ENCODE results near the gene MAPKAPK2. TPM values are rescaled to one million over a fixed set of nuclear protein-coding genes. Genes with fewer than 3 reads are reported as not detected.
A peak's percentile ranks its signal among the peaks of the same experiment; 100 is the strongest.

Gene MAPKAPK2
- total and polyA plus RNA-seq, 2 donors (not counting 1 experiment from before 2014, with no cell fraction given) = 60.3 to 85.8 TPM

DNA sequence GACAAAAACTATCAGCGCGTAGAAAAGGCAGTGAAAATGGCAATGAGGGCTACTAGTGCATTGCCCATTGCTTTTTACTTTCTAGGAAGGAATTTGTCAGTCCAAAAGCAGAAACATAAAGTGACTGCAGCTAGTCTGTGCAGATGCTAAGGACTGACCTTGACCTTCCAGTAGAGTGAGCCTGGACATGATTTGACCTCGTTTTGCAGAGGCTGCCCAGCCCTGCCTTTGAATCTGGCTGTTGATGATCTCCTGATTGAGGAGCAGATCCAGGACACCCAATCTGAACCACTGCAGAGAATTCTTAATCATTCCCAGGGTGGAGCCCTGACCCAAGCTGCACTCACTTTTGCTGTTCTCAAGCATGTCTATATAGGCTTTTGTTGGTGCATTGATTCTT lies 27.8 kb upstream of the MAPKAPK2 start:
- ATAC-seq (ENCODE audit: low read depth) (no peak), DNase-seq (no peak)
- Histone ChIP-seq H3K27me3 (replicated peaks in 1 of 4; ENCODE audit: control extremely low read depth in 1 of 4, control insufficient read depth in 3 of 4, insufficient read depth in 4 of 4, low read length in 3 of 4) (peaks cover 0 to 25% (median 8%) of the 10 kb centered on the region in 4 experiments), H3K9me3 (ENCODE audit: control extremely low read depth in 1 of 3, control insufficient read depth in 2 of 3, insufficient read depth in 1 of 3, low read length in 2 of 3) (no peaks in the 10 kb centered on the region), H3K79me2 (ENCODE audit: control insufficient read depth, insufficient read depth, low read length) (no peaks in the 10 kb centered on the region), H3K4me2 (replicated peaks; ENCODE audit: low read depth, low read length, poor library complexity, severe bottlenecking) (no peak overlapping the region), H3K4me3 (ENCODE audit: control extremely low read depth in 1 of 5, extremely low read depth in 1 of 5, insufficient read depth in 1 of 5, low read depth in 2 of 5, low read length in 4 of 5) (no peak overlapping the region), H3K27ac (ENCODE audit: low read length in 2 of 2) (no peak overlapping the region), H3K9ac (ENCODE audit: low read length) (no peak overlapping the region), H3K4me1 (ENCODE audit: control insufficient read depth in 2 of 2, insufficient read depth in 2 of 2, low read length in 2 of 2) (peaks cover 13 to 15% of the 10 kb centered on the region in 2 donors), H4K20me1 (ENCODE audit: control insufficient read depth, insufficient read depth, low read length, poor library complexity, severe bottlenecking) (no peaks in the 10 kb centered on the region), H3K36me3 (replicated peaks in 1 of 2; ENCODE audit: control extremely low read depth in 1 of 2, control insufficient read depth in 1 of 2, extremely low read depth in 1 of 2, insufficient read depth in 2 of 2, low read length in 1 of 2) (no peaks in the 10 kb centered on the region), H2AFZ (ENCODE audit: insufficient read depth, low read depth, low read length, poor library complexity, severe bottlenecking) (no peak overlapping the region)
- CTCF ChIA-PET = interaction anchor here (1.1 to 18.6 kb wide), 15 partner anchors 8 to 325 kb away, joined by 3 to 215 read pairs (median 13); partner anchors contain the start of gene DYRK3
- no peaks in the 10 kb centered on the region for H3K9me3 Mint-ChIP-seq (ENCODE audit: insufficient read depth)
- intact Hi-C loops (cut with micrococcal nuclease) = no loop called here
- POLR2A ChIA-PET = no interaction called here
- no peak overlapping the region for H3K27ac Mint-ChIP-seq
- no peak overlapping the region for H3K4me3 Mint-ChIP-seq
- H3K27me3 Mint-ChIP-seq = peaks cover 24% of the 10 kb centered on the region
- peaks cover 14% of the 10 kb centered on the region for H3K4me1 Mint-ChIP-seq
- WGBS (ENCODE audit: insufficient coverage) = 89% methylated on average over 3 of the region's 3 CpGs
- TF ChIP-seq EZH2 (IDR thresholded peaks at IDR 0.05; ENCODE audit: borderline replicate concordance, insufficient read depth, low read depth, low read length, poor library complexity, severe bottlenecking) = no peak
- TF ChIP-seq, protein P1, sequence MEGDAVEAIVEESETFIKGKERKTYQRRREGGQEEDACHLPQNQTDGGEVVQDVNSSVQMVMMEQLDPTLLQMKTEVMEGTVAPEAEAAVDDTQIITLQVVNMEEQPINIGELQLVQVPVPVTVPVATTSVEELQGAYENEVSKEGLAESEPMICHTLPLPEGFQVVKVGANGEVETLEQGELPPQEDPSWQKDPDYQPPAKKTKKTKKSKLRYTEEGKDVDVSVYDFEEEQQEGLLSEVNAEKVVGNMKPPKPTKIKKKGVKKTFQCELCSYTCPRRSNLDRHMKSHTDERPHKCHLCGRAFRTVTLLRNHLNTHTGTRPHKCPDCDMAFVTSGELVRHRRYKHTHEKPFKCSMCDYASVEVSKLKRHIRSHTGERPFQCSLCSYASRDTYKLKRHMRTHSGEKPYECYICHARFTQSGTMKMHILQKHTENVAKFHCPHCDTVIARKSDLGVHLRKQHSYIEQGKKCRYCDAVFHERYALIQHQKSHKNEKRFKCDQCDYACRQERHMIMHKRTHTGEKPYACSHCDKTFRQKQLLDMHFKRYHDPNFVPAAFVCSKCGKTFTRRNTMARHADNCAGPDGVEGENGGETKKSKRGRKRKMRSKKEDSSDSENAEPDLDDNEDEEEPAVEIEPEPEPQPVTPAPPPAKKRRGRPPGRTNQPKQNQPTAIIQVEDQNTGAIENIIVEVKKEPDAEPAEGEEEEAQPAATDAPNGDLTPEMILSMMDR (IDR thresholded peaks at IDR 0.05) = no peak

DNA sequence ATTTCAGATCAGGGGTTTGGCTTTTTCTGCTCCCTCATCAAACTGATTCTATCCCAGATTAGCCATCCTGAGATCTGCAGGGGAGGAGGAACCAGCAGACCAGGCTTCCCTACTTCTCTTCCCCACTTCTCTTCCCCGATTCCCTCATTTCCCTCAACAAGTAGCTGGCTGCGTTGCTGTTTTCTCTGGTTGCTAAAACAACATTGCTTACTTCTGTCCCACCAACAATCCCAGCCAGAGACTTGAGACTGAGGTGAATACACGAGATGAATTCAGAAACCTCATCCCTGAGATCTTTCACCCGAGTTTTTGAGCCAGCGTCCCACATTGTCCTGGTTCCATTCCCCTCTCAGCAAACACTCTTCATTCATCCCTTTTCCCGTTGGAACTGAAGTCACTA lies 27.0 kb upstream of the MAPKAPK2 start:
- intact Hi-C loops (cut with micrococcal nuclease) = loop anchor here (1.0 kb wide), 1 partner anchor 325 kb away; no protein-coding TSS in a partner anchor
- no peak for DNase-seq
- peak overlapping the region; percentile 46 for H2AFZ ChIP-seq (ENCODE audit: insufficient read depth, low read depth, low read length, poor library complexity, severe bottlenecking)
- POLR2A ChIA-PET = no interaction called here
- peaks cover 0 to 31% (median 10%) of the 10 kb centered on the region in 4 experiments for H3K27me3 ChIP-seq (replicated peaks in 1 of 4; ENCODE audit: control extremely low read depth in 1 of 4, control insufficient read depth in 3 of 4, insufficient read depth in 4 of 4, low read length in 3 of 4)
- H3K4me3 ChIP-seq (ENCODE audit: control extremely low read depth in 1 of 5, extremely low read depth in 1 of 5, insufficient read depth in 1 of 5, low read depth in 2 of 5, low read length in 4 of 5) = peak overlapping the region in 1 of 5 experiments; percentile 51
- 18% methylated on average over 4 of the region's 6 CpGs for WGBS (ENCODE audit: insufficient coverage)
- TF ChIP-seq, protein P1 (IDR thresholded peaks at IDR 0.05) = no peak
- TF ChIP-seq EZH2 (IDR thresholded peaks at IDR 0.05; ENCODE audit: borderline replicate concordance, insufficient read depth, low read depth, low read length, poor library complexity, severe bottlenecking) = no peak
- H4K20me1 ChIP-seq (ENCODE audit: control insufficient read depth, insufficient read depth, low read length, poor library complexity, severe bottlenecking) = no peaks in the 10 kb centered on the region
- Mint-ChIP-seq H3K4me1 (peaks cover 16% of the 10 kb centered on the region), H3K4me3 (peak overlapping the region; percentile 49), H3K27me3 (peaks cover 29% of the 10 kb centered on the region), H3K9me3 (ENCODE audit: insufficient read depth) (no peaks in the 10 kb centered on the region), H3K27ac (no peak overlapping the region)
- H3K4me2 ChIP-seq (replicated peaks; ENCODE audit: low read depth, low read length, poor library complexity, severe bottlenecking) = peak overlapping the region; percentile 75
- CTCF ChIA-PET = interaction anchor here (0.8 to 18.6 kb wide), 31 partner anchors 9 to 330 kb away, joined by 3 to 215 read pairs (median 6); partner anchors contain the start of genes DYRK3, EIF2D, FCMR and MAPKAPK2
- ATAC-seq (ENCODE audit: low read depth) = no peak
- H3K9me3 ChIP-seq (ENCODE audit: control extremely low read depth in 1 of 3, control insufficient read depth in 2 of 3, insufficient read depth in 1 of 3, low read length in 2 of 3) = no peaks in the 10 kb centered on the region
- peaks cover 13 to 15% of the 10 kb centered on the region in 2 donors for H3K4me1 ChIP-seq (ENCODE audit: control insufficient read depth in 2 of 2, insufficient read depth in 2 of 2, low read length in 2 of 2)
- H3K27ac ChIP-seq (ENCODE audit: low read length in 2 of 2) = no peak overlapping the region
- H3K36me3 ChIP-seq (replicated peaks in 1 of 2; ENCODE audit: control extremely low read depth in 1 of 2, control insufficient read depth in 1 of 2, extremely low read depth in 1 of 2, insufficient read depth in 2 of 2, low read length in 1 of 2) = no peaks in the 10 kb centered on the region
- H3K9ac ChIP-seq (ENCODE audit: low read length) = peak overlapping the region; percentile 26
- no peaks in the 10 kb centered on the region for H3K79me2 ChIP-seq (ENCODE audit: control insufficient read depth, insufficient read depth, low read length)
